ENCODE results near the gene CYCS.
"Not testable (repeated sequence)": the region's sequence is repeated elsewhere in the genome, so short reads cannot be mapped to it uniquely, and the experiment has no call there.

Gene CYCS

GRCh38 chr7:25125137-25125946 lies at the start of gene CYCS:
Gene CYCS (minus strand): TSS chr7:25125260. CDS start chr7:25124119, 1,141 bp downstream.
- peak; percentile 99 for DNase-seq (ENCODE audit: low read depth, low spot score)

GRCh38 chr7:25173184-25173583 lies 48.1 kb upstream of the CYCS start:
- DNase-seq (ENCODE audit: low read depth, low spot score) = no peak

- DNase-seq (ENCODE audit: low read depth, low spot score) = no peak
Measured at GRCh38 chr7:25171516-25171915, 46.5 kb upstream of the CYCS start.

- DNase-seq (ENCODE audit: low read depth, low spot score) = no peak
Measured at GRCh38 chr7:25171071-25171470, 46.0 kb upstream of the CYCS start.

- DNase-seq (ENCODE audit: low read depth, low spot score) = no peak
Measured at GRCh38 chr7:25169683-25170082, 44.6 kb upstream of the CYCS start.

- no peak for DNase-seq (ENCODE audit: low read depth, low spot score)
Measured at GRCh38 chr7:25168145-25168544, 43.1 kb upstream of the CYCS start.

- DNase-seq (ENCODE audit: low read depth, low spot score) = no peak
Measured at GRCh38 chr7:25167262-25167843, 42.3 kb upstream of the CYCS start.

- DNase-seq (ENCODE audit: low read depth, low spot score) = not testable (repeated sequence)
Measured at GRCh38 chr7:25159983-25160596, 35.0 kb upstream of the CYCS start.

GRCh38 chr7:25158966-25159365 lies 33.9 kb upstream of the CYCS start:
- no peak for DNase-seq (ENCODE audit: low read depth, low spot score)

GRCh38 chr7:25151773-25152172 lies 26.7 kb upstream of the CYCS start:
- DNase-seq (ENCODE audit: low read depth, low spot score) = no peak

- DNase-seq (ENCODE audit: low read depth, low spot score) = no peak
Measured at GRCh38 chr7:25149836-25150235, 24.8 kb upstream of the CYCS start.

- no peak for DNase-seq (ENCODE audit: low read depth, low spot score)
Measured at GRCh38 chr7:25148772-25149575, 23.9 kb upstream of the CYCS start.

GRCh38 chr7:25143763-25144162 lies 18.7 kb upstream of the CYCS start:
- DNase-seq (ENCODE audit: low read depth, low spot score) = no peak

GRCh38 chr7:25139536-25139935 lies 14.5 kb upstream of the CYCS start:
- DNase-seq (ENCODE audit: low read depth, low spot score) = no peak

- DNase-seq (ENCODE audit: low read depth, low spot score) = no peak
Measured at GRCh38 chr7:25134358-25135010, 9.4 kb upstream of the CYCS start.

- no peak for DNase-seq (ENCODE audit: low read depth, low spot score)
Measured at GRCh38 chr7:25132430-25132829, 7.4 kb upstream of the CYCS start.

GRCh38 chr7:25126751-25127150 lies 1.7 kb upstream of the CYCS start:
- DNase-seq (ENCODE audit: low read depth, low spot score) = no peak

GRCh38 chr7:25124465-25125136 lies 459 bp downstream of the CYCS start:
- DNase-seq (ENCODE audit: low read depth, low spot score) = no peak

- no peak for DNase-seq (ENCODE audit: low read depth, low spot score)
Measured at GRCh38 chr7:25122373-25122772, 2.7 kb downstream of the CYCS start.

- DNase-seq (ENCODE audit: low read depth, low spot score) = no peak
Measured at GRCh38 chr7:25121599-25121998, 3.5 kb downstream of the CYCS start.

GRCh38 chr7:25119102-25119501 lies 6.0 kb downstream of the CYCS start:
- DNase-seq (ENCODE audit: low read depth, low spot score) = no peak
